Activated naive CD4-positive, alpha-beta T cell treated with anti-CD3 and anti-CD28 coated beads for 36 hours (primary cell): ENCODE measurements around the gene ITGB5. TPM values are rescaled to one million over a fixed set of nuclear protein-coding genes. Genes with fewer than 3 reads are reported as not detected.
A peak's percentile ranks its signal among the peaks of the same experiment; 100 is the strongest.

Source experiments
- CTCF ChIA-PET: fragments of 350-600 bp; sonication (Branson Sonifier 250); formaldehyde crosslinking; loops from one replicate; lab custom pipeline; 2021; ENCODE audit warnings: antibody characterized with exemption; lab: Charles Lee
- DNase-seq: peaks from one replicate; pipeline ENCODE4 v3.0.0-alpha.2; 2020
- H3K27ac Mint-ChIP-seq: one replicate; pipeline ENCODE4 v1.8.0; 2021; ENCODE audit warnings: mild to moderate bottlenecking, mixed read lengths
- H3K27me3 Mint-ChIP-seq: one replicate; pipeline ENCODE4 v1.8.0; 2021; ENCODE audit warnings: low read depth, mixed read lengths
- H3K36me3 Mint-ChIP-seq: one replicate; pipeline ENCODE4 v1.8.0; 2021; ENCODE audit warnings: low read depth, mixed read lengths
- H3K4me1 Mint-ChIP-seq: one replicate; pipeline ENCODE4 v1.8.0; 2021; ENCODE audit warnings: low read depth, mixed read lengths
- H3K4me3 Mint-ChIP-seq: one replicate; pipeline ENCODE4 v1.8.0; 2021; ENCODE audit warnings: mild to moderate bottlenecking, moderate library complexity, mixed read lengths
- H3K9me3 Mint-ChIP-seq: one replicate; pipeline ENCODE4 v1.8.0; 2021; ENCODE audit warnings: mixed read lengths
- intact Hi-C: fragments of 100-400 bp; cut with micrococcal nuclease; formaldehyde crosslinking; loops from one replicate; pipeline ENCODE4 v1.15.1; 2023
- total RNA-seq, 2 experiments: library from RNA; stranded (reverse); gene quantifications; one replicate each; pipeline ENCODE4 v1.2.3, GENCODE V29; 2021

Gene ITGB5, protein sequence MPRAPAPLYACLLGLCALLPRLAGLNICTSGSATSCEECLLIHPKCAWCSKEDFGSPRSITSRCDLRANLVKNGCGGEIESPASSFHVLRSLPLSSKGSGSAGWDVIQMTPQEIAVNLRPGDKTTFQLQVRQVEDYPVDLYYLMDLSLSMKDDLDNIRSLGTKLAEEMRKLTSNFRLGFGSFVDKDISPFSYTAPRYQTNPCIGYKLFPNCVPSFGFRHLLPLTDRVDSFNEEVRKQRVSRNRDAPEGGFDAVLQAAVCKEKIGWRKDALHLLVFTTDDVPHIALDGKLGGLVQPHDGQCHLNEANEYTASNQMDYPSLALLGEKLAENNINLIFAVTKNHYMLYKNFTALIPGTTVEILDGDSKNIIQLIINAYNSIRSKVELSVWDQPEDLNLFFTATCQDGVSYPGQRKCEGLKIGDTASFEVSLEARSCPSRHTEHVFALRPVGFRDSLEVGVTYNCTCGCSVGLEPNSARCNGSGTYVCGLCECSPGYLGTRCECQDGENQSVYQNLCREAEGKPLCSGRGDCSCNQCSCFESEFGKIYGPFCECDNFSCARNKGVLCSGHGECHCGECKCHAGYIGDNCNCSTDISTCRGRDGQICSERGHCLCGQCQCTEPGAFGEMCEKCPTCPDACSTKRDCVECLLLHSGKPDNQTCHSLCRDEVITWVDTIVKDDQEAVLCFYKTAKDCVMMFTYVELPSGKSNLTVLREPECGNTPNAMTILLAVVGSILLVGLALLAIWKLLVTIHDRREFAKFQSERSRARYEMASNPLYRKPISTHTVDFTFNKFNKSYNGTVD
- total RNA-seq = under 1 TPM; 0.31 to 0.59 TPM

DNA sequence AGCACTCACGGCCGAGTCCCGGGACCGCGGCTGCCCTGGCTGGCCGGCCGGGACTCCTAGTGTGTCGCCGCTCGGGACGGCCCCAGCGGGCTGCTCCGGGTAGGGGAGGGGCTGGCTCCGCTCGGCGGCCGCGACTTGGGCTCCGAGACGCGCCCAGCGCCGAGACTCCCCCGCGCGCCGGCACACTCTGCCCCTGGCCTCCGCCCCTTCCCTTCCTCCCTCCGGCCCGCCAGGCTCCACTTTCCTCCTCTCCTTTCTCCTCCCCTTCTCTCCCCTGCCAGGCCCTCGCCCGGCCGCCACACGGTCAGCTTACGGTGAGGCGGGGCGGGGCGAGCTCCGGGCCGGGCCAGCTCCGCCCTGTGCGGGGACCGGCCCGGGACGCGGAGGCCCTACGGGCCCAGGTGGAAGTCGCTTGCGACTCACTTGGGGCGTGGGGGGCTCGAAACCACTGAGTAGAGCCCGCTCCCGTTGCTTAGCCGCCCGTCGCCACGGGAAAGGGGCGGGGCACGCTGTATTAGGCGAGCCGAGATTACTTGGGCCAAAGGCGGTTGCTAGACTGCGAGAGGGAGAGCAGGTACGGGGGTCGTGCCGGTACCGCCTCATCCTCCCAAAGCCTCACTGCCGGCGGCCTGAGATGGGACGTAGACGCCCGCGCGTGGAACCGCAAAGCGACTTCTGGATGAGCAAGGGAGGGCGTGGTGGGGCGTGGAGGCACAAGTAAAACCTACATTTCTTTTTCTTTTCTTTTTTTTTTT, at the start of gene ITGB5:
Gene ITGB5 (minus strand): TSS at position 189 of the 755 bp plus-strand sequence. CDS start 365 bp downstream, outside the sequence.
- intact Hi-C loops = no loop called here
- CTCF ChIA-PET = no interaction called here
- H3K27me3 Mint-ChIP-seq = peaks cover 35% of the 10 kb centered on the region

DNA sequence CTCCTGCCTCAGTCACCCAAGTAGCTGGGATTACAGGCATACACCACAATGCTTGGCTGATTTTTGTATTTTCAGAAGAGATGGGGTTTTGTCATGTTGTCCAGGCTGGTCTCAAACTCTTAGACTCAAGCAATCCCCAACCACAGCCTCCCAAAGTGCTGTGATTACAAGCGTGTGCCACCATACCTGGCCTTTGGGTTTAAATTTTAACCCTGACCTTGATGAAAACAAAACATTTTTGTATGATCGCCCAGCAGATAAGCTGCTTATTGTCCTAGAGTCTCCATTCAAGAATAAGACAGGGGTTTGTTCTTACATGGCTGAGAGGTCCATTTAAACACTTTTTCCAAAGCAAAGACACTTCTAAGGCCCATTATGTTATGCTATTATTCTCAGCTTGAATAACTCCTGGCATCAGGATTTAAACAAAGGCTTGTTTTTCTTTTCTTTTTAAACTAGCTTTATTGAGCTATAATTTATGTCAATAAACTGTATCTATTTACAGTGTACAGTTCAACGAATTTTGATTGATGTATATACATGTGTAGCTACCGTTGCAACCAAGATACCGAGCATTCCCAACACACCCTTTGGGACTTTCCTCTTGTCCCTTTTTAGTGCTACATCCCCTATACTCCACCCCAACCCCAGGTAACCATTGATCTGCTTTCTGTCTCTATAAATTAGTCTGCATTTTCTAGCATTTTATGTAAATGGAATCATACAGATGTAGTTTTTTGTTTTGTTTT, 48.8 kb upstream of the ITGB5 start:
- no peak overlapping the region for H3K27ac Mint-ChIP-seq
- intact Hi-C loops = no loop called here
- H3K27me3 Mint-ChIP-seq = peaks cover 5% of the 10 kb centered on the region
- DNase-seq = no peak
- H3K36me3 Mint-ChIP-seq = no peaks in the 10 kb centered on the region
- CTCF ChIA-PET = interaction anchor here (0.9 to 1.3 kb wide), 2 partner anchors 9 to 12 kb away, joined by 3 read pairs; no protein-coding TSS in a partner anchor
- H3K4me1 Mint-ChIP-seq = no peaks in the 10 kb centered on the region
- no peaks in the 10 kb centered on the region for H3K9me3 Mint-ChIP-seq
- H3K4me3 Mint-ChIP-seq = no peak overlapping the region

More for the DNA sequence above, at the start of gene ITGB5:
- H3K36me3 Mint-ChIP-seq = no peaks in the 10 kb centered on the region
- no peaks in the 10 kb centered on the region for H3K4me1 Mint-ChIP-seq
- H3K9me3 Mint-ChIP-seq = no peaks in the 10 kb centered on the region
- DNase-seq = peak; percentile 42
- H3K27ac Mint-ChIP-seq = no peak within 1 kb of the TSS
- peak within 1 kb of the TSS; percentile 59 for H3K4me3 Mint-ChIP-seq

DNA sequence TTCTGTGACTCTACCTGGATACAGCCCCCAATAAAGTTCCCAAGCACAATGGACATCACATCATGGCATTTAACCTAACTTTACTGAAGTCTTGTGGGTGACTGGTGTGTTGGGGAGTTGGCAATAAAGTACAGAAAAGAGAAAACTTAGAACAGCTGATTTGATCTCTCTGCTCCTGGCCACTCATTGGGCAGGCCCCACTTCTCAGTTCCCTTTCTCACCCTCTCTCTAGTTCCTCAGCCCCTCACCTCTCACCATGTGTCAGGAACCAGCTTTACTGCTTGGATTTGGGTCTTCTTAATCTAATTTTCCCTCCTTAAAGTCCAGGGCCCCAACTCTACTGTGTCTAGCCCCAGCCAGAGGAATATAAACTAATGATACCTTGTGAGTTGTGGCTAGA, 48.1 kb upstream of the ITGB5 start:
- Mint-ChIP-seq H3K27me3 (peaks cover 5% of the 10 kb centered on the region), H3K4me3 (no peak overlapping the region), H3K4me1 (no peaks in the 10 kb centered on the region), H3K36me3 (no peaks in the 10 kb centered on the region), H3K9me3 (no peaks in the 10 kb centered on the region), H3K27ac (no peak overlapping the region)
- intact Hi-C loops = no loop called here
- CTCF ChIA-PET = interaction anchor here (0.6 to 1.3 kb wide), 5 partner anchors 8 to 650 kb away, joined by 3 to 4 read pairs (median 3); no protein-coding TSS in a partner anchor
- DNase-seq = no peak

DNA sequence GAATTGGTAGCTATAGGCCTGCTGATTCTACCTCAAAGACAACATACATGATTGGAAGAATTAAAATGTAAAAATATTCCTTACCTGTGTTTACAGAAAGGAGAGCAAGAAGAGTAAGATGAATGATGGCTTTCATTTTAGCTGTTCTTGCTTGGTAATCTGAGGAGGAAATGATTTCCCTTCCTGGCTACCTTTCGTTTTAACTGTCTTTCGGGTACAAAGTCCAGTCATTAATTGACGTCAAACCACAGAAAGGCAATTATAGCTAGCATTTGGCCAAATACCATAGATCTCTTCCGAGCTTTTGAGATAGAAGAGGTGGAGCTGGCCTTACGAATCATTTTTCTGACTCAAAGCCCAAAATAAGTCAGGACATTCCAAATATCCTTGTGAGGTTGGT, 47.4 kb upstream of the ITGB5 start, which contains the start of gene MUC13:
Gene MUC13 (minus strand): TSS at position 175 of the 400 bp plus-strand sequence. CDS start 39 bp downstream, at position 136.
- Mint-ChIP-seq H3K36me3 (no peaks in the 10 kb centered on the region), H3K4me1 (no peaks in the 10 kb centered on the region), H3K4me3 (no peak within 1 kb of the TSS), H3K27me3 (peaks cover 7% of the 10 kb centered on the region), H3K9me3 (no peaks in the 10 kb centered on the region), H3K27ac (no peak within 1 kb of the TSS)
- DNase-seq = no peak
- intact Hi-C loops = no loop called here
- CTCF ChIA-PET = interaction anchor here (0.9 to 1.3 kb wide), 3 partner anchors 8 to 651 kb away, joined by 3 to 4 read pairs (median 4); no protein-coding TSS in a partner anchor

DNA sequence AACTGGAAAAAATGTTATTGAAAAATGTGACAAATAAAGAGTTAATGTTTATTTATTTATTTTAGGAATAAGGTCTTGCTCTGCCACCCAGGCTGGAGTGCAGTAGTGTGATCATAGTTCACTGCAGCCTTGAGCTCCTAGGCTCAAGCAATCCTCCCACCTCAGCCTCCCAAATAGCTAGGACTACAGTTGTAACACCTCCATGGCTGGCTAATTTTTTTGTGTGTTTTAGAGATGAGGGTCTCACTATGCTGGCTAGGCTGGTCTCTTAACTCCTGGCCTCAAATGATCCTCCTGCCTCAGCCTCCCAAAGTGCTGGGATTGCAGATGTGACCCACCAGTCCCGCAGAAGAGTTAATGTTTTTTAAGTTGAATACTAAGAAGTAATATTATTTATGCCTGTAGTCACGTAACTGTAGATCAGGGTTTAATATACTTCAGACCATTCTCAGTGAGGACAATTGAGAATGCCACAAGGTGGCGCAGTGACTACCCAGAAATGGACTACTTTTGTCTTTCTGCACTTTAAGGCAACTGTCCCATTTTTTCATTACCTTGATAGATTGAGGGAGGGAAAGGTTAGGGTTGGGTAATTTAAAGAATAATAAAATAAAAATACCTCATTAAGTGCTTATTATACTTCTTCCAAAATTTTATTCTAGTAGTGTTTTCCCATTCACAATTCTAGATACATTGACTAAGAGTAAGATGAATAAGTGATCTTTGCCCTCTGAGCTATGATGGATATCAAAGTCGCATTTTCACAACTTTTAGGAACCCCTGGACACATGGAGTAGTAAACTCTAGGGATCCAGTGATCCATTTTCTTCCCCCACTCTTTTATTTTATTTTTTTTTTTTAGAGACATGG, 41.4 kb upstream of the ITGB5 start:
- CTCF ChIA-PET = interaction anchor here (0.5 to 3.6 kb wide), 5 partner anchors 10 to 309 kb away, joined by 3 to 13 read pairs (median 4); no protein-coding TSS in a partner anchor
- Mint-ChIP-seq H3K4me3 (no peak overlapping the region), H3K36me3 (no peaks in the 10 kb centered on the region), H3K4me1 (no peaks in the 10 kb centered on the region), H3K9me3 (no peaks in the 10 kb centered on the region), H3K27me3 (peaks cover 3% of the 10 kb centered on the region), H3K27ac (no peak overlapping the region)
- intact Hi-C loops = loop anchor here (1.0 kb wide), 4 partner anchors 214 to 657 kb away; no protein-coding TSS in a partner anchor
- DNase-seq = peak; percentile 82

DNA sequence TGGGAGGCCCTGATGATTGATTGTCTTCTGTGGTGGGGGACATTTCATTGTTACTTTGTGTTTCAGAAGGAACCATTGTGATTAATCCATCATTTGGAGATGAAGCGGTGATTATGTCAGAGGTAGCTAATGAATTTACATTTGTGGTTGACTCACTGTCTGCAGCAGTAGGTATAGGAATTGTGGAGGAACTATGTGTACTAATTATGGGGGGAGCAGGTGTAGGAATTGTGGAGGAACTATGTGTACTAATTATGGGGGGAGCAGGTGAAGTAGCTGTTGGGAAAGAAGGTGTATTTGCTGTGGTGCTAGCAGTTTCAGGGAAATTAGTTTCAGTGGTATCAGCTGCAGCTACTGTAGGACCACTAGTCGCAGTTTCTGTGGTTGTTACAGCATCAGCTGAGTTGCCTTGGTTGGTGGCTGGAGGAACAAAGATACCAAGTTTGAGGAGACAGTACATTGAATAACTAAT, 40.4 kb upstream of the ITGB5 start:
- H3K27ac Mint-ChIP-seq = no peak overlapping the region
- H3K4me1 Mint-ChIP-seq = no peaks in the 10 kb centered on the region
- no peak for DNase-seq

DNA sequence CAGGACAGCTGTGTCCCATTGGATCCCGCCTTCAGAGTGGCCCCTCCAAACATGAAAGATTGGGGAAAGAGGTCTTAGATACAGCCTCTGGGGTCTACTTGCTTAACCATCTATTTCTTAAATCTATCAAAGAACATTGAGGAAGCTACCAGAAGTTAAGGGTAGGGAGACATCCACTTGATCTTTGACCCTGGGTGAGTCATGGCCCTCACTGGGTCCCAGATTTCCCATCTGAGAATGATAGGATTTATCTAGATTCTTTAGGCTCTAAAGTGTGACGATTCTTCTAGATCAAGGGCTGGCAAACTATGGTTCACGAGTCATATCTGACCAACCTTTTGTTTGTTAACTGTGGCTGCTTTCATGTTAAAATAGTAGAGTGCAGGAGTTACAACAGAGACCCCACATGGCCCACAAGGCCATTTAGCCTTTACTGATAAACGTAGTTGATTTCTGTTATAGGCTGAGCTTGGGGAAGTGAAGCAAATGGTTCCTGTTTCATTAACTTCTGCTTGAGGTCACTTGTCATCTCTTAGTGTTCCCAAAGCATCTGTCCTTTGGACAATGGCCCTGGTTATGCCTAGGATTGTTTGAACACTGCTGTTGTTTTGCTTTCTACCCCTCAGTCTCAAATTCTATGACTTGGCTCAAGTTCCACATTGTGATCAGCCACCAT, 39.4 kb upstream of the ITGB5 start:
- Mint-ChIP-seq H3K27me3 (peaks cover 3% of the 10 kb centered on the region), H3K4me3 (no peak overlapping the region), H3K27ac (no peak overlapping the region), H3K36me3 (no peaks in the 10 kb centered on the region), H3K4me1 (no peaks in the 10 kb centered on the region), H3K9me3 (no peaks in the 10 kb centered on the region)
- intact Hi-C loops = no loop called here
- CTCF ChIA-PET = interaction anchor here (0.6 to 3.6 kb wide), 5 partner anchors 8 to 501 kb away, joined by 3 to 13 read pairs (median 3); partner anchors contain the start of gene MUC13
- DNase-seq = no peak

More for the DNA sequence above, 40.4 kb upstream of the ITGB5 start:
- Mint-ChIP-seq H3K36me3 (no peaks in the 10 kb centered on the region), H3K9me3 (no peaks in the 10 kb centered on the region), H3K4me3 (no peak overlapping the region), H3K27me3 (peaks cover 3% of the 10 kb centered on the region)
- CTCF ChIA-PET = interaction anchor here (0.5 to 3.6 kb wide), 8 partner anchors 7 to 511 kb away, joined by 3 to 13 read pairs (median 3); partner anchors contain the start of gene MUC13
- intact Hi-C loops = loop anchor here (1.0 kb wide), 4 partner anchors 215 to 658 kb away; no protein-coding TSS in a partner anchor

DNA sequence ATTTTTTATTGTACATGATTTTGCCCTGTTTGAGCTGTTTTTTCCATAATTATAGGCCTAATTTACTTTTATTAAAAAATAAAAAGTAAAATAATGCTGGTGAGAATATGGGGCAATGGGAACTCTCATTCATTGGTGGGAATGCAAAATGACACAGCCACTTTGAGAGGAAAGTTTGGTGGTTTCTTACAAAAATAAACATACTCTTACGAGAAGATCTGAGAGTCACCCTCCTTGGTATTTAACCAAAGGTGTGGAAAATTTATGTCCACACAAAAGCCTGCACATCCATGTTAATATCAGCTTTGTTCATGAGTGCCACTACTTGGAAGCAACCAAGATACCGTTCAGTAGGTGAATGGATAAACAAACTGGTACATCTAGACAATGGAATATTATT, 37.6 kb upstream of the ITGB5 start:
- DNase-seq = no peak
- no peaks in the 10 kb centered on the region for H3K27me3 Mint-ChIP-seq
- intact Hi-C loops = no loop called here
- no peaks in the 10 kb centered on the region for H3K9me3 Mint-ChIP-seq
- no peaks in the 10 kb centered on the region for H3K36me3 Mint-ChIP-seq
- no peak overlapping the region for H3K27ac Mint-ChIP-seq
- H3K4me1 Mint-ChIP-seq = no peaks in the 10 kb centered on the region
- no peak overlapping the region for H3K4me3 Mint-ChIP-seq
- CTCF ChIA-PET = interaction anchor here (0.5 to 2.2 kb wide), 7 partner anchors 9 to 457 kb away, joined by 3 to 9 read pairs (median 3); no protein-coding TSS in a partner anchor

DNA sequence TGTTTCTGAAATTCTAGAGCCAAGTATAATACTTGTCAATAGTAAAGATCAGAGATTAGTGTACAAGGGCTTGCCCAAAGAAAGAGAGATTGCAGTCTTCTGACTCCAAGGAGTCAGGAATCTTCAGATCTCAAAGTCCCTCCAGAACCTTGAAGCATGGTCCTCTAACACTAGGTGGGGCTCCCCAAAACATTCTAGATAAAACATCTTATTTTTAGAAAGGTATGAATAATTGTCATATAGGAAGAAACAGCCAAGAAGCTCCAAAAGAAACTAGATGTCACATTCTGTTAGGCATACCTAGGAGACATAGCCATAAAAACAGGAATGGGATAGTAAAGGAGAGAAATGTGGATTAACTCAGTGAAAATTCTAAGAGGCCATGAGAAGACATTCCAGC, 36.7 kb upstream of the ITGB5 start:
- H3K27ac Mint-ChIP-seq = no peak overlapping the region
- no peaks in the 10 kb centered on the region for H3K27me3 Mint-ChIP-seq

DNA sequence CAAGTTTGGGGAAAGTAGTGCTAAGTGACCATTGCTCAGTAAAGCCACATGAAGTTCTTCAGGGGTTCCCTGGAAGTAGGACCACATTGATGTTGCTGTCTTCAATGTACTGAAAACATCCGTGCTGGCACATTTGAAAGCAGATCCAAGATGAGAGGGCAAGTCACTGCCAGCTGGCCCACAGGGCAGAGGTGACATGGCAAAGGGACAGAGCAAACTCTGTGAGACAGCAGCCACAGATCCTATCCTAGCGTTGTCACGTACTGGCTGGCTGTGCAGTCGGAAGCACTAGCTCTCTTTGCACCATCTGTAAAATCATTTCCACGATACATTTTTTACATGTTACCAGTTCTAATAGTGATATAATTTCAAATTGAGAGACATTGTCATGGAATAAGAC, 33.6 kb upstream of the ITGB5 start:
- Mint-ChIP-seq H3K27ac (no peak overlapping the region), H3K4me3 (no peak overlapping the region), H3K4me1 (no peaks in the 10 kb centered on the region), H3K9me3 (no peaks in the 10 kb centered on the region), H3K36me3 (no peaks in the 10 kb centered on the region), H3K27me3 (no peaks in the 10 kb centered on the region)
- intact Hi-C loops = no loop called here
- no peak for DNase-seq
- CTCF ChIA-PET = interaction anchor here (2.2 kb wide), 1 partner anchor 19 kb away, joined by 6 read pairs; no protein-coding TSS in a partner anchor

More for the DNA sequence above, 36.7 kb upstream of the ITGB5 start:
- no peaks in the 10 kb centered on the region for H3K9me3 Mint-ChIP-seq
- intact Hi-C loops = no loop called here
- H3K36me3 Mint-ChIP-seq = no peaks in the 10 kb centered on the region
- CTCF ChIA-PET = interaction anchor here (0.6 to 2.2 kb wide), 5 partner anchors 8 to 320 kb away, joined by 3 to 9 read pairs (median 4); no protein-coding TSS in a partner anchor
- H3K4me3 Mint-ChIP-seq = no peak overlapping the region
- no peak for DNase-seq
- no peaks in the 10 kb centered on the region for H3K4me1 Mint-ChIP-seq
